ENCODE results near the gene SETD4.
"Not testable (repeated sequence)": the region's sequence is repeated elsewhere in the genome, so short reads cannot be mapped to it uniquely, and the experiment has no call there.

The SETD4 gene, protein sequence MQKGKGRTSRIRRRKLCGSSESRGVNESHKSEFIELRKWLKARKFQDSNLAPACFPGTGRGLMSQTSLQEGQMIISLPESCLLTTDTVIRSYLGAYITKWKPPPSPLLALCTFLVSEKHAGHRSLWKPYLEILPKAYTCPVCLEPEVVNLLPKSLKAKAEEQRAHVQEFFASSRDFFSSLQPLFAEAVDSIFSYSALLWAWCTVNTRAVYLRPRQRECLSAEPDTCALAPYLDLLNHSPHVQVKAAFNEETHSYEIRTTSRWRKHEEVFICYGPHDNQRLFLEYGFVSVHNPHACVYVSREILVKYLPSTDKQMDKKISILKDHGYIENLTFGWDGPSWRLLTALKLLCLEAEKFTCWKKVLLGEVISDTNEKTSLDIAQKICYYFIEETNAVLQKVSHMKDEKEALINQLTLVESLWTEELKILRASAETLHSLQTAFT

DNA sequence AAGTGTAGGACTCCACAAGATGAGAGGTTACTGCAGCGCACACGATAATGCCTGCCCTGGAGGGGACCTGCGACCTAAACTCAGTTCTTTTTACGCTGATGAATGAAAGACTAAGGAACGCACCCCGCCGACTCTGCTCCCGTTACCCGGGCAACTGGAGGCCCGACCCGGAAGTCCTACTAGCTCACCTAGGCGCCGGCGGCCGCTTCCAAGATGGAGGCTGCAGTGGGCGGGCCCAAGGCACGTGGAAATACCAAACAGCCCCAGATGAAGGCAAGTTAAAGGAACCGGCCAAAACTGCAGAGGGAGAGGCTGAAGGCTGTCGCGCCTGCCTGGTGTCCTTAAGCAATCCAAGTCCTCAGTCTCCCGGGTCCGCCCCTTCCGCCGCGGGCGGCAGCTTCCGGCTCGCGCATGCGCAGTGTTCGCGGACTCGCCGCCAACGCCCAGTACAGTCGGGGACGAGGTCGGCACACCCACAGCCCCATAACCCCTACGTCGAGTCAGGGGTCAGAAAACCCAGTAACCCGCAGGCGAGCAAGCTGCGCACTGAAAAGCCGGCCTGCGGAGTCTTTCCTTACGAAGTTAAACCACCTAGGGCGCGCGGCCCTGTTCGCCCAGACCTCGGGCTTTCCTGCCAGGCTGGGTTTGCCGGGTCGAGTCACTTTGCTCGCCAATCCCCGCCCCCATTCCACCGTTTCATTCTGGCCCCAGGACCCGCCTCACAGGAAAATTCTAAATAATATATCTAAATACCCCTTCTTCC is at the start of gene SETD4:
Gene SETD4, minus strand, starts transcription at position 368 of the 763 bp plus-strand sequence. CDS start 1,638 bp downstream, outside the sequence.
- DNase-seq (ENCODE audit: low spot score), result peak; percentile 97

DNA sequence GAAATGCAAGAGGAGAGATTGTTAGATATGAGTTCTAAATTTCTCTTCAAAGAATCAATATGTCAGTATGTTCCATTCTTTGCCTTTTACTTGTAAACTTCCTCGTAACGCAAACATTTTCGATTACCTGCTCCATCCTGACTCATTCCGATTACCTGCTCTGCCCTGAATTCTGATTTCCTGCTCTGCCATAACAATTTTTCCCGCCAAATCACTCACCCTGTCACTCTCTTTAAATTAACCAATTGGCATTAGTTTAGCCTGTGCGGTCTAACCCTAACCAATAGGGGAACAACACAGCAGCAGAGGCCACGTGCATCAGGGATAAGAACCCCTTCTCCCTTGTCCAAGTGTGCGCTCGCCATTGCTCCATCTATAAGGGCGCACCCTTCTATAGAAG is 49.5 kb upstream of the SETD4 start:
- no peak for DNase-seq (ENCODE audit: low spot score)

DNA sequence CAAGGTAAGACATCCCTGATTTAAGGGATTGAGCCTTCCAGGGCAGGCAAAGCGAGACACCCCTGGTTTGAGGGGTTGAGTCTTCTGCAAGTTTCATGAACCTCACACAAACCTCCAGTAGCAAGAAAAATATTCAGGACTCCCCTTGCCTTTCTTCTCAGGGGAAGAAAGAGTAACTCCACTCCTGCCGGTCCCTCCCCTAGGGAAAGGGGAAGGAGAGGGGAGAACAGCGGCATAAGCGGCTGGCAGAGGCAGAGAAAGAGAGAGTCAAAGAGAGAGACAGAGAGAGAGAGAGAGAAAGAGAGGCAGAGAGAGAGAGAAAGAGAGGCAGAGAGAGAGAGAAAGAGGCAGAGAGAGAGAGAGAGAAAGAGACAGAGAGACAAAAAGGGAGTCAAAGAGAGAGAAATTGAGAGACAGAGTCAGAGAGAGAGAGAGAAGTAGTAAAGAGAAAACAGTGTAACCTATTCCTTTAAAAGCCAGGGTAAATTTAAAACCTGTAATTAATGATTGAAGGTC is 45.1 kb upstream of the SETD4 start:
- no peak for DNase-seq (ENCODE audit: low spot score)

DNA sequence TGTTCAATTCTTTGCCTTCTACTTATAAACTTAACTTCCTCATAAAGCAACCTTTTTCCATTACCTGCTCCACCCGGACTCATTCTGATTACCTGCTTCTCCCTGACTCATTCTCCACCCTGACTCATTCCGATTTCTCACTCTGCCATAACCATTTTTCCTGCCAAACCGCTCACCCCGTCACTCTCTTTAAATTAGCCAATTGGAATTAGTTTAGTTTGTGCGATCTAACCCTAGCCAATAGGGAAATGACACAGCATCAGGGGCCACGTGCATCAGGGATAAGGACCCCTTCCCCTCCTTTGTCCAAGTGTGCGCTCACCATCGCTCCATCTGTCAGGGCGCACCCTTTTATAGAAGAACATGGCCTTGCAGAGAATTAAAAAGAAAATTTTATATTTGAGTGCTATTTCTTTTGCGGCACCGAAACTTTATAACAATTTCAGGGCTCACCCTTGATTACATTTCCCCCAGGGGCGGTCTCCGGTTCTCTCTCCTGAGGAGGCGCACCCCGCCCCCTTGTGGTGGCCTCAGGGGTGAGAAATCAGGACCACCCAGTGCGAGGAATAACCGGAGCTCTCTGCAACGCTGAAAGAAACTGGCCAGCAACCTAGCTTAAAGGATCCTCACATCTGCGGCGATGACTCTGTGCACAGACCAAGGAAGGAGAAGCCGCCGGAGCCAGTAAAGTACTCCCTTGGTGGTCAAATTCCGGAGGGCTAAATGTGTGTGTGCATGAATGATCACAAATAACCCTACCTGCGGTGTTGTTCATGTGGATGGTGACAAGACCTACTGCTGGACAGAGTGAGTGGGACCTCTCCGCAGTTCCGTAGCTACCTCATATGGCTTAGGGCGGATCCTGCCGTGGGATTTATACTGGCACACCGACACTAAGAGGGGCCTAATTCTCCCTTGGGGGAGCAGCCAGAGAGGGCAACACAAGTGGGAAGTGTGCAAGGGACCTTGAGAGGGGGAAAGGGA is 44.3 kb upstream of the SETD4 start:
- peak; percentile 61 for DNase-seq (ENCODE audit: low spot score)

DNA sequence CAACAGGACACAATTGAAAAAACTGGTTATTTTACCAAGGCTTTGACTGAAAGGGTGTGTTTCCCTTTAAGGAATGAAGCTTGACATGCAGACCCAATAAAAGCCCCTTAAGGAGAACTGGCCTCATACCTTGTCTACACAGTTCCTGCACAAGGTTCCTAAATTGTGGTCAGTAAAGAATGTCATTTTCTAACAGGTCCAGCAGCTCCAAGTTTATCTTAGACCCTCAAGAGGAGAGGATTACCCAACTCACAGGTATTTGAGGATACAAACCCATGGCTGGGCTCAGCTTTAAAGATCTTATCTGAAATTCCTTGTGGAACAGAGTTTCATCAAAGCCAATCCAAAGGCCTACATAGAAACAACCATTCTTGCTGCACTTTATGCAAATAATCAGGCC is 43.1 kb upstream of the SETD4 start:
- DNase-seq (ENCODE audit: low spot score), result no peak

DNA sequence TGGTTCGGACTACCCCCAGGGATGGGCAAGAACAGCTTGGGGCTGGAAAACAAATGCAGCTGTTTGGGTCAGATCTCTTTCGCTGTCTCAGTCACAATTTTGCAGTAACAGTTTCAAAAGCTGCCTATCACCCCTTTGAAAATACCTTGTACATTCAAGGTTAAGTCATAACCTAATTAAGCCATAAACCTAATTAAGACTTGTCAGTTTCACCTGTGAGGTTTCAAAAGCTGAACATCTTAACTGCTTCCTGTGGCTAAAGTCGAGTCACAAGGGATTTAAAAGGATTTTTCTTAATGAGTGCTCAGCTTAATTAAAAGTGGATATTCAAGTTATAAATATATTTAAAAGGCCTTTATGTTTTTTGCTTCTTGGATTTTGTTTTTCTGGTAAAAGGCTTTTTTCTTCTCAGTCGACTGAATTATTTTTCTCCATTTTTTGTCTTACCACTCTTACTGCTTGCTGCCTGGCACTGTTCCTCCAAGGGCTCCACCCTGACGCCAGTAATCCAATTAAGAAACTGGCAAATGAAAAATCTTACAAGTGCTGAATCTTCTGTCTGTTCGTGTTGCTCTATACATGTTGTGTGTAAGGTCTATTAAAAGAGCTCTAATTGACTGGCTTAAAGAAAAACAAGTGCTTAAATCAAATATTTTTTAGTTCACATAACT is 40.8 kb upstream of the SETD4 start:
- no peak for DNase-seq (ENCODE audit: low spot score)

DNA sequence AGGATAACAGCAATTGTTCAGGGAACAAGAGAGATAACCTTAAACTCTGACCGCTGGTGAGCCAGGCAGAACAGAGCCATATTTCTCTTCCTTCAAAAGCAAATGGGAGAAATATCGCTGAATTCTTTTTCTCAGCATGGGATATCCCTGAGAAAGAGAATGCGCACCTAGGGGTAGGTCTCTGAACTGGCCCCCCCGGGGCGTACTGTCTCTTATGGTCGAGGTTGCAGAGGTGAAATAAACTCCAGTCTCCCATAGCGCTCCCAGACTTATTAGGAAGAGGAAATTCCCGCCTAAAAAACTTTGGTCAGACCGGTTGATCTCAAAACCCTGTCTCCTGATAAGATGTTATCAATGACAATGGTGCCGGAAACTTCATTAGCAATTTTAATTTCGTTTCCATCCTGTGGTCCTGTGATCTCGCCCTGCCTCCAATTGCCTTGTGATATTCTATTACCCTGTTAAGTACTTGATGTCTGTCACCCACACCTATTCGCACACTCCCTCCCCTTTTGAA is 39.4 kb upstream of the SETD4 start:
- not testable (repeated sequence) for DNase-seq (ENCODE audit: low spot score)

DNA sequence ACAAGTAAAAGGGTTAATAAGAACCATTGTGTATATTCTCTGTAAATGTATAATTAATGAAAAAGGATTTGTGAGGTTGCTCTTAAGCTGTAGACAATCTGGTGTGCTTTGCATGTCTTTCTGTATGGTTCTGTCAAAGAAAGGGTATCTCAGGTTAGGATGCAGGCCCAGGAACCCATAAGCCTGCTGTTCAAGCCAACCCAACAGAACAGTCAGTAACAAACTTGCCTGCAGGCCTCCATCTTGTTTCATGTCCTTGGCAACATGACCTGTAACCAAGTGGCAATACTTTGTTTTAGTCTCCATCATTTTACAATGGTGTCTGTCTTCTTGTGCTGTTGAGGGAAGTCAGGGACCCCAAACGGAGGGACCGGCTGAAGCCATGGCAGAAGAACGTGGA is 38.7 kb upstream of the SETD4 start:
- no peak for DNase-seq (ENCODE audit: low spot score)

DNA sequence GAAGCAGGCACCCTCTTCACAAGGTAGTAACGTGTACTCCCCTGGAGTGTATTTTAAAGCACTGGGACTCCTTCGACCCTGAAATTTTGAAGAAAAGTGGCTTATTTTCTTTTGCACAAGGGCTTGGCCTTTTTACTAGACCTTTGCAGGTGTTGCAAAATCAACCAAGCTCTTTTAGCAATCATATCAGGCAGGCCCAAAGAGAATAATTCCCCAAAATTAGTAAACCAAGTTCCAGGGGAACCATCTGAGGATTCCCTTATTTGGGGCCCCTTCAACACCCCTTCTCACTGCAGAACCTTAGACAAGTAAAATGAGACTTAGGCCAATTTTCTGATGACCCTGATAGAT is 37.8 kb upstream of the SETD4 start:
- no peak for DNase-seq (ENCODE audit: low spot score)

DNA sequence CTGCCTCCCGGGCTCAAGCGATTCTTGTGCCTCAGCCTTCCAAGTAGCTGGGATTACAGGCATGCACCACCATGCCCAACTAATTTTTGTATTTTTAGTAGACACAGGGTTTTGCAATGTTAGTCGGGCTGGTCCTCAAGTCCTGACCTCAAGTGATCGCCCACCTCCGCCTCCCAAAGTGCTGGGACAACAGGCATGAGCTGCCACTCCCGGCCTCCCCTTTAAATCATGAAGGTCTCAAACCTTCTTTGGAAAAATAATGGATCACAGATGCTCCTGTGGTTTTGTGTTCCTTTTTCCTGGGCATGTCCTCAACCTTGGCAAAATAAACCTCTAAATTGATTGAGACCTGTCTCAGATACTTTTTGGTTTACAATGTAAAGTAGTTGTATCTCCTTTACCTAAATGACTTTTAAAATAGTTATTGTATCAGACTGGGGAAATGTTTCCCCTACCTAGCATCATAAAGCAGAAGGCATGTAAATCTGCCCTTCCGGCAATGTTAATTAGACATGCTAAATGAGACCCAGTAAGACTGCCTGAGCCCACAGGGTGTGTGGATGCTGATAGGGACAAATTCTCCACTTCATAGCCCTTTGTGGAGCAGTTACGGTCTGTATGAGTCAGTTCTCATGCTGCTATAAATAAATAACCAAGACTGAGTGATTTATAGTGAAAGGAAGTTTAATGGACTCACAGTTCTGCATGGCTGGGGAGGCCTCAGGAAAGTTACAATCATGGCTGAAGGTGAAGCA is 37.3 kb upstream of the SETD4 start:
- DNase-seq (ENCODE audit: low spot score), result no peak

DNA sequence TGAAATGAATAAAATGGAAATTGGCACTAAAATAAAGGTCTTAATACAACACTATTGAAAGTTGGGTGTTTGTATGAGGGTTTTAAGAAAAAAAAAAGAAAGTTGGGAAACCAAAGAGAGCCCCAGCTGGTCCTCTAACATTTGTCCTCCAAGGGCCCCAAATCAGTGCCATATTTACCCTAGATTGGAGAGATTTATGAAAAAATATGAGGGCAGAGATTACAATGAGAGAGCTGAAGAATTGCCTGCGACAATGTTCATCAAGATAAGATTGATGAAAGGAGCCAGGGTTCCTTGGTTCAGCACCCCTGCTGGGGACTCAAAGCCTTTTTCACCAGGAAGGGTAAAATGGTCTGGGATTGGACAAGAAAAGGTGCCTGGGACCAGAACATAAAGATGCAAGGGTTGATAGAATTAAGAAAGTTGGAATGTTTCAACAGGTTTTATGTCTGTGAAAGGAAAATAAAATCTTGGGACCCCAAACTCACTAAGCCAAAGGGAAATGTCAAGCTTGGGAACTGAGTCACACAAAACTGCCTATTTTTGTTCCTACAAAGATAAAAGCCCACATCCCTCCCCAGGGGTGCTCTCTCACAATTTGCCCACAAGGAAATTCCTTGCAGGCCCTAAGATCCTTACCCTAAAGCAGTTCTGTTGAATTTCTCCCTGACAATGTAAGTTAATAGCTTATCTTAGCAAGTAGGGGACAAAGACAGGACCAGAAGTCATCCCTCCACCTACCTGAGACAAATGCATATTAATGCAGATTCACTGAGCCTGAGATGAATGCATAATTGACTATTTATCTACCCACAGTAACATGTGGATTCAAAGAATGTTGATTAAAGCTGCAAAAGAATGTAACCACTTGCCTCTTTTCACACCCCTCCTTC is 36.3 kb upstream of the SETD4 start:
- no peak for DNase-seq (ENCODE audit: low spot score)

DNA sequence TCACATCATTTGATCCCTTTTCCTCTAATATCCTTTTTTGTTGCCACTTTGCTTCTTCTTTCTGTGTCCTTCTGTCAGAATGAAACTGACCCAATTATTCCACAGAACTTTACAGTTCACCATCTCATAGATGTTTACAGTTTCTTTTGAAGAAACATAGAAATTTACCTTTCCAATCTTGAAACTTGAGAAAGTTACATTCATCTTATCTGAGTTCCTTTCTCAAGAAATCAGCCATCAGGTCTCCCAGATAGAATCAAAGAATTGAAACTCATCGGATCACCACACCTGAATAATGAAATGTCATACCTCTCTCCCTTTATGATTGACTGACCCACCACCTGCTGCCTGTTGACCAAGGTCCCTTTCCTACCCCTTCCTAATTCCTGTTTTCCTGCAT is 33.2 kb upstream of the SETD4 start:
- no peak for DNase-seq (ENCODE audit: low spot score)

DNA sequence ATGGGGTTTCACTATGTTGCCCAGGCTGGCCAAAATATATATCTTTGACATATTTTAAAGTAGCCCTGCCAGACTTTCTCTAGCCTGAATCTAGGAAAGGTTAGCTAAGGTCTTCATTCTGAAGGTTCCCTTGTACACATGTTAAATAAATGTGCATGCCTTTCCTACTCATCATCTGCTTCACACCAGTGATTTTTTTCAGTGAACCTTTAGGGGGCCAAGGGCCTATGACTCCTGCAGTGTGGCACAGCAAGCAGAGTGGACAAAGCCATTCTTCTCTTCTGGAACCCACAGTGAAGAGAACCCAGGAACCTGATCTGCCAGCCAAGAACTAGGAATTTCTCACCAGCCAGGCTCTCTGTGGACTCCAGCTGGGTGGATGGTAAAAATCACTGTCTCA is 32.4 kb upstream of the SETD4 start:
- no peak for DNase-seq (ENCODE audit: low spot score)

DNA sequence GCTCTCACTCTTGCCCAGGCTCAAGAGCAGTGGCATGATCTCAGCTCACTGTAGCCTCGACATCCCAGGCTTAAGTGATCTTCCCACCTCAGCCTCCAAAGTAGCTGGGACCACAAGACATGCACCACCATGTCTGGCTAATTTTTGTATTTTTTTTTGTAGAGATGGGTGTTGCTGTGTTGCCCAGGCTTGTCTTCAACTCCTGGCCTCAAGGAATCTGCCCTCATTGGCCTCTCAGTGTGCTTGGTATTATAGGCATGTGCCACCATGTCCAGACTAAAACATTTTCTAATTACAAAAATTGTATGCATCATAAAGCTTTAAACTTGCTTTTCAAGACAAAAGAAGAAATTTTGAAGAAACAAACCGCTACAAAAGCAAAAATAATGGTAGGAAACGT is 29.6 kb upstream of the SETD4 start:
- DNase-seq (ENCODE audit: low spot score), result no peak

DNA sequence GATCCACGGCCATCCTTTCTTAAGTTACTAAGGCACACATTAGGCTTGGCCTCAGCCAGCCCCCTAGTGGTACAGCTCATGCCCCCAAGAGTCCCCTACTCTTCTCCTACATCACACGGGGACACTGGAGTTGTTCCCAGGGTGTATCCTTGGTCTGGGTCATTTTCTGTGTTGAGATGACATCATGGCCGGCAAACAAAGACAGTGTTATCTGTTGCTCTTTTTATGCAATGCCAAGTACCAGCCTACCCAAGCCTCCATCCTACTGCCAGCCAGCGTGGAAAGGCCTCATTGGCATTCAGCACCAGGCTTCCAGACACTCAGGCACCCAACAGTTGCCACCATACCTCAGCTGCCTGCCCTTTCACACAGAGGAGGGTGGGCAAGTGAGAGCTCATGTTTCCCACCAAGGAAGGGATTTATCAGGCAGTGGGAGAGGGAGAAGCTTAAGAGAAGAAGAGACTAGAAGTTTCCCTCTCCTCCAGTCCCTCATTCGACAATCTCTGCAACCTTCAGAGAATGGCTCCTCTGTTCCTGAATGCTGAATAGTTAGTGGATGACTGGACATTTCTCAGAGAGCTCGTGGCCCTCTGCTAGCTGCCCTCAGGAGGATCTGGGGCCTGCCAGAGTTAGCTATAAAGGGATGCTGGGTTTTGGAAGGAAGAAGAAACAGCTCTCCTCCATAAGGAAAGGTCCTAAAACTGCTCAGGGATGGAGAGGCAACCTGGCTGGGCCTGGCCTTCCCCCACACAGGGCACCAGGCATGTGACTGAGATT is 27.2 kb upstream of the SETD4 start:
- no peak for DNase-seq (ENCODE audit: low spot score)

DNA sequence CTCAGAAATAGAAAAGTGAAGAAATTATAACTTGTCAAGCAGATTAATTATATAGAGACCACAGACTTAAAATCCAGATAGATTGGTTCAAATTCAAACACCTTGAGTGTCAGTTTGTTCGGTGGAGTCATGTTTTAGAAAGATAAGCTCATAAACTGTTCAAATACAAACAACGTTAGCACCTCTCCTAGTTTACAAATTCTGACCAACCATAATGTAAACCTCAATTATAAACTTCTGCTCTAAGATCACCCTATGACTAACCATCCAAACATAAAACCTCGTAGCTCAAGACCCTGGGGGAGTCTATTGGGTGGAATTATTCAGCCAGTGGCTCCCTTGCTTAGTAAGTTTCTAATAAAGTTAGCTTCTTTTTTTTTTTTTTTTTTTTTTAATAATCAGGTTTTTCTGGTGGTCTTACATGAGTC is 21.9 kb upstream of the SETD4 start:
- DNase-seq (ENCODE audit: low spot score), result no peak

DNA sequence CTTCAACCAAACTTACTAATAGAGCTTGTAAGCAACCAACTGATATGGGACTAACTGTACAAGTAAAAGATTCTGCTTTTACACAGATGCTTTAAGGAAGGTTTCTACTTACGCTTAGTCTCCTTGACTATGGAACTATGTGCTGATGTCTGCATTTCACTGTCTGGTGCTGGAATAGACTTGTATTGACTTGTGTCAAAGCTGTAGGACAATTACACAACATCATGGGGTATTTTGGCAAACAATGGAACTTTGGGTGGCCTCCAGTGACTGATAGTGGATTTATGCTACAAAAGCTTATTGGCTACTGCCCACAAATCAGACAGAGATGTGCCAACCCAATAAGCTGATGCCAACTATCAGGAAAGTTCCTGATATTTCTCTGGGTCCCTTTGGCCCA is 20.1 kb upstream of the SETD4 start:
- no peak for DNase-seq (ENCODE audit: low spot score)

DNA sequence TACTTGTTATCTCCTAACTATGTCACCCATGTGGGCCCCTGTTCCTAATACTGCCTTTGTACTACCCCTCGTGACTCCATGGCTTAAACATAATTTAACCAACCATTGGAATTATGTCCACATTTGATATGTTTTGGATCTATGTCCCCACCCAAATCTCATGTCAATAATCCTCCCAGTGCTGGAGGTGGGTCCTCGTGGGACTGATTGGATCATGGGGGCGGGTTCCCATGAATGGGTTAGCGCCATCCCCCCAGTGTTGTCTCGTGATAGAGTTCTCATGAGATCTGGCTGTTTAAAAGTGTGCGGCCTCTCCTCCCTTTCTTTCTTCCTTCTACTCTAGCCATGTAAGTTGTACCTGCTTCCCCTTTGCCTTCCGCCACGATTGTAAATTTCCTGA is 19.3 kb upstream of the SETD4 start:
- DNase-seq (ENCODE audit: low spot score), result no peak

All from D341Med (cell line).